ENCODE results near the gene AKNA.

DNA sequence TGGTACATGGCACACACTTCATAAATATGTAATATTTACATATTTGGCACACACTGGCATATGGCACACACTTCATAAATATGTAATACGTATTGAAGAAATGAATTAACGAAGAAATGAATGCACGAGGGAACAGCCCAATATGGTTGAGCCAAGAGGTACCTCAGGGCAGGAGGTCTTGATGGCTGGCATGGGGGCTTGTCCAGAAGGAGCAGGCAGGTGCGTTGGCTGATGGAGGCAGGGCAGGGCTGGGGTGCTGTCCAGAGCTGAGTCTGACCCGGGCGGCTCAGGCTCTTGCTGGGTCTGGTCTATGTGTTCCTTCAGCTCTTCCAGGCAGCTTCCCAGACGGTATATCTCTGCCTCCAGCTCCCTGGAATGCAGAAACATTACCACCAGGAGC, 26.2 kb downstream of the AKNA start:
- TF ChIP-seq, protein P1, sequence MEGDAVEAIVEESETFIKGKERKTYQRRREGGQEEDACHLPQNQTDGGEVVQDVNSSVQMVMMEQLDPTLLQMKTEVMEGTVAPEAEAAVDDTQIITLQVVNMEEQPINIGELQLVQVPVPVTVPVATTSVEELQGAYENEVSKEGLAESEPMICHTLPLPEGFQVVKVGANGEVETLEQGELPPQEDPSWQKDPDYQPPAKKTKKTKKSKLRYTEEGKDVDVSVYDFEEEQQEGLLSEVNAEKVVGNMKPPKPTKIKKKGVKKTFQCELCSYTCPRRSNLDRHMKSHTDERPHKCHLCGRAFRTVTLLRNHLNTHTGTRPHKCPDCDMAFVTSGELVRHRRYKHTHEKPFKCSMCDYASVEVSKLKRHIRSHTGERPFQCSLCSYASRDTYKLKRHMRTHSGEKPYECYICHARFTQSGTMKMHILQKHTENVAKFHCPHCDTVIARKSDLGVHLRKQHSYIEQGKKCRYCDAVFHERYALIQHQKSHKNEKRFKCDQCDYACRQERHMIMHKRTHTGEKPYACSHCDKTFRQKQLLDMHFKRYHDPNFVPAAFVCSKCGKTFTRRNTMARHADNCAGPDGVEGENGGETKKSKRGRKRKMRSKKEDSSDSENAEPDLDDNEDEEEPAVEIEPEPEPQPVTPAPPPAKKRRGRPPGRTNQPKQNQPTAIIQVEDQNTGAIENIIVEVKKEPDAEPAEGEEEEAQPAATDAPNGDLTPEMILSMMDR (IDR thresholded peaks at IDR 0.05): no peak
- no peak for TF ChIP-seq POLR2AphosphoS5 (IDR thresholded peaks at IDR 0.05)
